DOHH2 (cell line): ENCODE measurements around the gene ZNF235.
"Not testable (repeated sequence)": the region's sequence is repeated elsewhere in the genome, so short reads cannot be mapped to it uniquely, and the experiment has no call there.

Experiments
- H3F3A ChIP-seq: fragments of 200-600 bp; sonication (generic), shearing (Covaris generic); 2 replicates; pipeline ENCODE4 v1.6.0; 2016; ENCODE audit warnings: antibody characterized with exemption, mild to moderate bottlenecking; ENCODE audit not compliant: control insufficient read depth, insufficient read depth
- H3K27ac ChIP-seq: fragments of 200-600 bp; sonication (generic); 2 replicates; pipeline ENCODE4 v1.5.1; 2014; ENCODE audit warnings: low read depth, mild to moderate bottlenecking, low read length, moderate library complexity
- H3K27me3 ChIP-seq: fragments of 200-600 bp; sonication (generic); 2 replicates; pipeline ENCODE4 v1.6.1; 2014; ENCODE audit warnings: mild to moderate bottlenecking, low read length, mixed read lengths; ENCODE audit not compliant: control insufficient read depth
- H3K36me3 ChIP-seq: fragments of 200-600 bp; sonication (generic); 2 replicates; pipeline ENCODE4 v1.6.1; 2014; ENCODE audit warnings: mild to moderate bottlenecking, low read length, moderate library complexity, mixed read lengths; ENCODE audit not compliant: control insufficient read depth
- H3K4me1 ChIP-seq: fragments of 200-600 bp; sonication (generic); 2 replicates; pipeline ENCODE4 v1.6.1; 2014; ENCODE audit warnings: mild to moderate bottlenecking, low read length, mixed read lengths; ENCODE audit not compliant: control insufficient read depth
- H3K4me2 ChIP-seq: fragments of 200-600 bp; sonication (generic); 2 replicates; pipeline ENCODE4 v1.6.0; 2014; ENCODE audit warnings: mild to moderate bottlenecking, low read length, moderate library complexity
- H3K4me3 ChIP-seq: fragments of 200-600 bp; sonication (generic); 2 replicates; pipeline ENCODE4 v1.5.1; 2014; ENCODE audit warnings: mild to moderate bottlenecking, low read length, mixed read lengths
- H3K79me2 ChIP-seq: fragments of 200-600 bp; sonication (generic); 2 replicates; pipeline ENCODE4 v1.6.1; 2014; ENCODE audit warnings: mild to moderate bottlenecking, low read length, mixed read lengths; ENCODE audit not compliant: control insufficient read depth
- H3K9me2 ChIP-seq: fragments of 200-600 bp; sonication (generic); replicated peaks from 2 replicates; pipeline ENCODE4 v1.6.1; 2014; ENCODE audit warnings: mild to moderate bottlenecking, low read length, mixed read lengths; ENCODE audit not compliant: control insufficient read depth
- H3K9me3 ChIP-seq: fragments of 200-600 bp; sonication (generic); 2 replicates; pipeline ENCODE4 v1.6.1; 2014; ENCODE audit warnings: antibody characterized with exemption, low read length, mixed read lengths; ENCODE audit not compliant: control insufficient read depth, insufficient read depth
- H4K20me1 ChIP-seq: fragments of 200-600 bp; sonication (generic); 2 replicates; pipeline ENCODE4 v1.6.0; 2014; ENCODE audit warnings: low read depth, mild to moderate bottlenecking, antibody characterized with exemption, low read length, moderate library complexity; ENCODE audit not compliant: control insufficient read depth, insufficient read depth
- EZH2phosphoT487 ChIP-seq: fragments of 200-600 bp; sonication (generic); IDR thresholded peaks from 2 replicates; pipeline ENCODE4 v1.6.1; 2017; ENCODE audit warnings: borderline replicate concordance, mild to moderate bottlenecking, antibody characterized with exemption, low read length, moderate library complexity, mixed read lengths
- TF ChIP-seq, protein P1 (sequence below): fragments of 200-600 bp; sonication (generic); IDR thresholded peaks from one replicate; pipeline ENCODE4 v1.5.1; 2014; ENCODE audit warnings: antibody characterized with exemption, mild to moderate bottlenecking, low read depth, low read length; ENCODE audit not compliant: poor library complexity, severe bottlenecking

The ZNF235 gene

DNA sequence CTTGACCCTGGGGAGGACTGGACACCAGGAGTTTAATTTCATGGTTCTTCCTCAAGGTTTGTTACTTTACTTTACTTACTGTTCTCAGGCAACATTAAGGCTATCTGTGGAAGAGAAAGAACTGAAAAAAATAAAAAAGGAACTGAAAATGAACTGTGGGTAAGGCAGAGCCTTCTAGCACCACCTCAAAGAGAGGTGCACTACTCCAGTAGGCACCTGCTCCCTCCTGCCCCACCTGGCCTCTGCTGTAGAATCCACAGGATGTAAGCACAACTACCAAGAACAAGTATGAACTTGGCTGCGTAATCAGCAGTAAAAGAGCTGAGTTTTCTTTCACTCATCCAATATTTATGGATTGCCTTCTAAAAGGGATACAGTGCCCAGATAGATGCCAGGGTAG lies 39.4 kb upstream of the ZNF235 start:
- Histone ChIP-seq H3K4me2 (no peak overlapping the region), H3K79me2 (no peaks in the 10 kb centered on the region), H3K4me1 (no peaks in the 10 kb centered on the region), H3K36me3 (no peaks in the 10 kb centered on the region), H3K9me3 (0 out of 2 replicates have a peak, but pooled peaks cover 4% of the 10 kb centered on the region), H3K4me3 (no peak overlapping the region), H3F3A (no peaks in the 10 kb centered on the region), H3K9me2 (no peaks in the 10 kb centered on the region), H4K20me1 (no peaks in the 10 kb centered on the region), H3K27ac (no peak overlapping the region), H3K27me3 (no peaks in the 10 kb centered on the region)
- no peak for TF ChIP-seq EZH2phosphoT487
- TF ChIP-seq, protein P1, sequence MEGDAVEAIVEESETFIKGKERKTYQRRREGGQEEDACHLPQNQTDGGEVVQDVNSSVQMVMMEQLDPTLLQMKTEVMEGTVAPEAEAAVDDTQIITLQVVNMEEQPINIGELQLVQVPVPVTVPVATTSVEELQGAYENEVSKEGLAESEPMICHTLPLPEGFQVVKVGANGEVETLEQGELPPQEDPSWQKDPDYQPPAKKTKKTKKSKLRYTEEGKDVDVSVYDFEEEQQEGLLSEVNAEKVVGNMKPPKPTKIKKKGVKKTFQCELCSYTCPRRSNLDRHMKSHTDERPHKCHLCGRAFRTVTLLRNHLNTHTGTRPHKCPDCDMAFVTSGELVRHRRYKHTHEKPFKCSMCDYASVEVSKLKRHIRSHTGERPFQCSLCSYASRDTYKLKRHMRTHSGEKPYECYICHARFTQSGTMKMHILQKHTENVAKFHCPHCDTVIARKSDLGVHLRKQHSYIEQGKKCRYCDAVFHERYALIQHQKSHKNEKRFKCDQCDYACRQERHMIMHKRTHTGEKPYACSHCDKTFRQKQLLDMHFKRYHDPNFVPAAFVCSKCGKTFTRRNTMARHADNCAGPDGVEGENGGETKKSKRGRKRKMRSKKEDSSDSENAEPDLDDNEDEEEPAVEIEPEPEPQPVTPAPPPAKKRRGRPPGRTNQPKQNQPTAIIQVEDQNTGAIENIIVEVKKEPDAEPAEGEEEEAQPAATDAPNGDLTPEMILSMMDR: no peak

DNA sequence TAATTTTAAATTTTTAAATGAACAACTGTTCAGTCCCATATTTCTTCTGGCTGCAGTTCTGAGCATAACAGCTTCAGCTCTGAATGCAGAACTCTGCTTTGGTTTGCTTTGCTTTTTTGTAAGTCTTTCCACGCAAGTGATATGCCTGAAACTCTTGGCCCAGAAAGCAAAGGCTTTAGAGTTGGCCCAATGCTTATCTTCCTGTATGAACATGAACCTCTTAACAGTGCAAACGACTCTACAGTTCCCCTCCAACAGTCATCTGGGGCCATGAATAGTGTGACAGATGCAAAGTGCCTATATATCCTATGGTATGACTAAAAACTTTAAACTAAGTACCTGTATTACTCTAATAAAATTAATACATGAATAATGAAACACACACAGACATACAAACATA lies 37.0 kb upstream of the ZNF235 start:
- Histone ChIP-seq H3K27me3 (no peaks in the 10 kb centered on the region), H3K4me1 (no peaks in the 10 kb centered on the region), H3K27ac (no peak overlapping the region), H3K9me2 (no peaks in the 10 kb centered on the region), H3K4me3 (no peak overlapping the region), H4K20me1 (no peaks in the 10 kb centered on the region), H3K4me2 (no peak overlapping the region), H3K9me3 (no peaks in the 10 kb centered on the region), H3F3A (no peaks in the 10 kb centered on the region), H3K36me3 (no peaks in the 10 kb centered on the region), H3K79me2 (no peaks in the 10 kb centered on the region)
- TF ChIP-seq, protein P1: no peak
- no peak for TF ChIP-seq EZH2phosphoT487

- H4K20me1 ChIP-seq, H3K27ac ChIP-seq, H3K36me3 ChIP-seq, H3K27me3 ChIP-seq, H3F3A ChIP-seq, H3K4me2 ChIP-seq, H3K79me2 ChIP-seq, H3K4me3 ChIP-seq, H3K9me2 ChIP-seq, H3K4me1 ChIP-seq: not testable (repeated sequence)
- H3K9me3 ChIP-seq: peaks cover 16% of the 10 kb centered on the region
Observed at GRCh38 chr19:44334639-44335038, 29.8 kb upstream of the ZNF235 start.

DNA sequence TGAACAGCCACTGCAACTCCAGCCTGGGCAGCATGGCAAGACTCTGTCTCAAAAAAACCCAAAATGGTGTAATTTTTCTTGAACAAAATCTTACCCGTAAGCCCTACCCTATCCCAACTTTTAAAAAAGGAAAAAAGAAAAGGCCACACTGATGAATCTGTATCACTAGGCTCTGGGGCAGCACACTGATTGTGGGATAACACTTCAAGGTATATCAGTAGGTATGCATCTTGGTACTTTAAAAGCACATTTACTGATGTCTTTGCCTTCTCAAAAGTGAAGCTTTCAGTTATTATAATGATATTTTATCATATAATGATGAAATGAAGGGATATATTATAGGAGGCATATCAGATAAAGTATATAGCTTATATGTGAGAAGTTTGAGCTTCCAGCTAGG lies 27.3 kb upstream of the ZNF235 start:
- H3K4me2 ChIP-seq: no peak overlapping the region
- H3K4me1 ChIP-seq: no peaks in the 10 kb centered on the region
- H3K79me2 ChIP-seq: no peaks in the 10 kb centered on the region
- no peaks in the 10 kb centered on the region for H3K9me2 ChIP-seq
- TF ChIP-seq EZH2phosphoT487: no peak
- TF ChIP-seq, protein P1: no peak
- peaks cover 21% of the 10 kb centered on the region for H3K9me3 ChIP-seq
- H3K4me3 ChIP-seq: no peak overlapping the region
- no peak overlapping the region for H3K27ac ChIP-seq
- no peaks in the 10 kb centered on the region for H3K36me3 ChIP-seq
- no peaks in the 10 kb centered on the region for H4K20me1 ChIP-seq
- H3K27me3 ChIP-seq: no peaks in the 10 kb centered on the region
- H3F3A ChIP-seq: no peaks in the 10 kb centered on the region
